ENCODE measurements around the gene ITPK1.

ITPK1 gene

DNA sequence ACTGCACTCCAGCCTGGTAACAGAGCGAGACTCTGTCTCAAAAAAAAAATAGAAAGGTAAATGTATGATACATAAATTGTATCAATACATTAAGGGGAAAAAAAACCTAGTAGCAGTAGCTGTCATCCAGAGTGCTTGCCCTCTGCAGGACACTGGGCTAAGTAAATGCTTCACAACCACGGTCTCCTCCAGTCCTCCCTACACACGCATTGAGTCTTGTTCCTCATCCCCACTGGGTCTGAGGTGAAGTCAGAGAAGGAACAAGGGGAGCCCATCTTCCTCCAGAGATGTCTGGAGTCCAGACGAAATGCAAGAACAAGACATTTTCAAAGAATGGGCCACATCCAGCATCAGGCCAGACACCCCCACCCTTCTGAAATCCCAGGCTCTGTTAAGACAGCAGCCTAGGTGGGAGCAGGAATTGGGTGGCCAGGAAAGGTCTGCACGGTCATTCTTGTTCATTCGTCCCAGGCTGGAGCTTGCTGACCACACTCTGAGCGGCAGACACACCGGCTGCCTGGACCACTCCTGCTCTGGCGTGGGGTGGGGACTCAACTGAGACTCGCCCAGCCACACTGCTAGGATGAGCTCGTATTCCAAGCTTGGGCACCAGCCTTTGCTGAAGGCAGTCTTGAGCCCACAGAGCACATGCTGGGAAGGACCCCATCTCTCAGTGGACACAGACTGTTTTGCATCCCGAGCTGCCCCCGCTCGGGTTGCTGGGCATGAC, 147.3 kb downstream of the ITPK1 start:
- no peak for DNase-seq (ENCODE audit: low spot score)

DNA sequence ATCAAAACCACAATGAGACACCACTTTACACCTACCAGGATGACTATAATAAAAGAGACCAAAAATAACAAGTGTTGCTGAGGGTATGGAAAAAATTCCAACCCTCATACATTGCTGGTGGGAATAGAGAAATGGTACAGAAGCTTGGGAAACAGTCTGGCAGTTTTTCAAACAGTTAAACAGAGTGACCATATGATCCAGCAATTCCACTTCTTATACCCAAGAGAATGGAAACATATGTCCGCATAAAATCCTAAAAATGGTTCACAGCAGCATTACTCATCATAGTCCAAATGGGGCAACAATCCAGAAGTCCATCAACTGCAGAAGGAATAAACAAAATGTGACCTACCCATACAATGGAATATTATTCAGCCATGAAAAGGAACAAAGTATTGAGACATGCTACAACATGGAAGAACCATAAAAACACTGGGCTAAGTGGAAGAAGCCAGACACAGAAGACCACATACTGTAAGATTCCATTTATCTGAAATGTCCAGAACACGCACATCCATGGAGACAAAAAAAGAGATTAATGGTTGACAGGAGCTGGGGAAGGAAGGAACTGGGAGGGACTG, 148.3 kb downstream of the ITPK1 start:
- DNase-seq (ENCODE audit: low spot score) = no peak

GRCh38 chr14:92965281-92965680, 150.4 kb downstream of the ITPK1 start:
- no peak for DNase-seq (ENCODE audit: low spot score)

- no peak for DNase-seq (ENCODE audit: low spot score)
These were observed 151.3 kb downstream of the ITPK1 start for GRCh38 chr14:92964124-92965109.

GRCh38 chr14:92963301-92964123, 152.2 kb downstream of the ITPK1 start:
- no peak for DNase-seq (ENCODE audit: low spot score)

GRCh38 chr14:92962831-92963095, 153.0 kb downstream of the ITPK1 start:
- DNase-seq (ENCODE audit: low spot score) = no peak

DNA sequence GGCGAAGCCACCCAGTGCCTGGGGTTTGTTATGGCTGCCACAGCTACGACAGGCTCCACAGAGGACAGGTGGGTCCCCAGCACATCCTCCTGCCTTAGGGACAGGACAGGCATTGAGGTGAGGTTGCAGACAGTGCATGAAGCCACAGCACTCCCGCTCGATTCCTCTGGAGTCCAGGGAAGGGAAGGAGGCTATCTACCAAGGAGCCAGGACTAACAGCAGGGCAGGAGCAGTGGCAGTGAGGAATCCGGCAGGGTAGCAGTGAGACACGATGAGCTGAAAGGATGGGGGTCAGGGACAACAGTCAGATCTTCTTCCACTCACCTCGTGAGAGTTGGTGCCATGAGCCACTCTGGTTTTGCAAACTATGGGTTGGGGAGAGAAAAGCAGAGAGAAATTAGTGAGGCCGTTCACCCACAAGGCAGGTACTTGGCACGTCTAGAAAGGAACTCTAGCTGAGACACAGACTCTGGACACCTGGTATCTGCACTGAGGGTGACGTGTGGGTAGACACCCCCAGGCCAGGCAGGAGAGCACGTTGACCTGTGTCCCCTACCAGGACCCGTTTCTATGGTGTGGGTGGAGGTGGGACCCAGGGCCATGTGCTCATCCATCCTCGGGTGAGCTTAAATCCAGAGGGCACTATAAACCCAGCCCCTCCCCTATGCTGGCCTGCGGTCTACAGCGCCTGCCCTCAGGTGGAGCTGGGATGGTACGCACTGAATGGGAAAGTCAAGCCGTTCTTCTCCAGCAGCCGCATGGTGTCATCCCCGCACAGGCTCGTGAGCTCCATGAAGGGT, 153.5 kb downstream of the ITPK1 start:
- DNase-seq (ENCODE audit: low spot score) = no peak

DNA sequence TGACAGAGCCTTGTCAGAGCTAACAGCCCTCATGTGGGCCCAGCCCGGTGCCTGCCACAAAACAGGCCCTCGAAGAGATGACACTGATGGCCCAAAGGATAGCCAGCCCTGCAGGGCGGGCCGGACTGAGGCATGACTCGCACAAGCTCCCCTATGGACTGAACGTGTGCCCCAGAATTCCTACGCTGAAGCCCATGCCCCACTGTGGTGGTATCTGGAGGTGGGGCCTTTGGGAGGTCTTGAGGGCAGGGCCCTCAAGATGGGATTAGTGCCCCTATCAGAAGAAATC, 154.2 kb downstream of the ITPK1 start:
- no peak for DNase-seq (ENCODE audit: low spot score)

GRCh38 chr14:92960706-92961566, 154.8 kb downstream of the ITPK1 start:
- DNase-seq (ENCODE audit: low spot score) = no peak

DNA sequence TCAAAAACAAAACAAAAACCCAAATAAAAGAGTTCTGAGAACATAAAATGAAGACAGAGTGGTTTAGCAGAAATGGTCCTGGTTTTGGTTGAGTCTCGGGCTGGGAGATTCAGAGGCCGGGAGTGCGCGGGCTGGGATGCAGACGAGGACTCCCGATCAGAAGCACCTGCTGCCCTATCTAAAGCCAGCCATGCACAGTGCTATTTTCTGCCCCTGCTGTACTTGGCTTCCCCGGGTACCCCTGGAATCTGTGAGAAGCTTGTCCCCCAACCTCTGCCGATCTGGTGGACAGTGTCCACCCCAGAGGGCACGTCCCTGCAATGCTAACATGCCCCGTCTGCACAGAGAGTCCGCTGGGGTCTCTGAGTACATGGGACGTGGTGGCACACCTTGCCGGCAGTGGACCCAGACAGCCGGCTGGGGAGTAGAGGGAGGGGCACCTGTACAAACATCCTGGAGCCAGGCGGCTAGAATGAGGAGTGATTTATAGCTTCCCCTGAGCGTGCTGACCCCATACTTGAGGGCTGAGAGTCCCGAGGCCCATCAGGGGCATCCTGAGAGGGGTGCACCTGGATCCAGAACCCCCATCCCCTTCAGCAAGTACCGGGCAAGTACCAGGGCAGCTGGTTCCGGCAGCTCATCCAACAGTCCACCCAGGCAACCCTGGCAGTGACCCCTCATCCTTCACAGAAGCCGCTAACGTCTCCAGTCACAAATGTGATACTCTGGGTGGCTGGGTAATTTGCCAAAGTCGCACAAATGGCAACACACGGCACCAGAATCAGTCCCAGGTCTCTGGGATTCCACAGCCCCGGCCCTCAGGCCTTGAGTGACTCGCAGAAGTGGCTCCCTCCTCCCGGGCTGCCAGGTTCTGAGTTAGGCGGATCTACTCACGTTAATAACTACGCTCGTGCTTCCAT, 155.7 kb downstream of the ITPK1 start:
- no peak for DNase-seq (ENCODE audit: low spot score)

- DNase-seq (ENCODE audit: low spot score) = peak; percentile 85
These were observed 156.6 kb downstream of the ITPK1 start for GRCh38 chr14:92959189-92959531.

DNA sequence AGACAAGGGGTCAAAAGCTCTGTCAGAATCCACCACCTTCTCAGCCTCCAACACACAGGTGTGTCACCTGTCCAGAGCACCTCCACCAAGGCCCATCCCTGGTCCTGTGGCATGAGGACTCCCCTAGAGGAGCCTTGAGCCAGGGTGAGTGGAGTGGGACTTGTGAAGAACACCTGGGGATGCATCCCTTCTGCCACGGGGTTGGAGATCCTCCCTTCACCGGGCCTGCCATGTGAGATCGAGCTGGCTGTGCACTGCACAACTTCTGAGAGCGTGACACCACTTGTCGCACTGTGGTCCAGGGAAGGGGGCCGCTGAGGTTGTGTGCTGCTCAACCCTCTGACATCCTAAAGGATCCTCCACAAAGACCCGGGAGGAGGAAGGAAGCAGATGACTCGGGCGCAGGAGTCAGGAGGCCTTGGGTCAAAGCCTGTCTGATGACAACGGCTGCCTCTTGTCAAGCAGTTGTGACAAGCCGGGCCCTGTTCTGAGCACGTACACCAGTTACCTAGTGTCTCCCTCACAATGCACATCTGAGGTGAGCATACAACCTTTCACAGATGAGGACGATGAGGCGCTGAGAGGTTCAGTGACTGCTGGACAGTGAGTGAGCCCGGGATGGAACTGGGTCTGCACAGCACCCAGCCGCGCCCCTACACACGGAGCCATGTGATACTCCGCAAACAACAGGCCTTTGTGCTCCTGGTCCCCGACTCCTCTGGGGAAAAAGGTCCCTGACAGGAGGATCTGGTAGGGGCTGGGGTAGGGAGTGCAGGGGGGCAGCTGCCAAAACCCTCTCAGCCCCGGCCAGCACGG, 157.1 kb downstream of the ITPK1 start:
- peak; percentile 91 for DNase-seq (ENCODE audit: low spot score)

GRCh38 chr14:92956961-92957360, 158.8 kb downstream of the ITPK1 start:
- no peak for DNase-seq (ENCODE audit: low spot score)

GRCh38 chr14:92955381-92955780, 160.3 kb downstream of the ITPK1 start:
- no peak for DNase-seq (ENCODE audit: low spot score)

DNA sequence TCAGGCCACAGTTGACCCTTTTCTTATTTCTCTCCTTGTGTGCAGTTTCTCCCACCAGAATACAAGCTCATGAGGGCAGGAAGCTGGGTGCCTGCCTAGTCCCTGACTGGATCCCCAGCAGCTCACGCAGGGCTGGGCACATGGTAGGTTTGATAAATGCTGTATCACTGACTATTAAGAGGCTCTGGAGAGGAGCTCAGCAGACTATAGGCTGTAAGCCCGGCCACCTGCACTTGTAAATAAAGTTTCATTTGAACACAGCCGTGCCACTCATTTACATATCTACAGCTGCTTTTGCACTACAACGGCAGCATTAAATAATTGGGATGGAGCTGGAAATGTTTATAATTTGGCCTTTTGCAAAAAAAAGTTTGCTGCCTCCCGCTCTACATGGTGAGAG, 160.8 kb downstream of the ITPK1 start:
- DNase-seq (ENCODE audit: low spot score) = no peak

DNA sequence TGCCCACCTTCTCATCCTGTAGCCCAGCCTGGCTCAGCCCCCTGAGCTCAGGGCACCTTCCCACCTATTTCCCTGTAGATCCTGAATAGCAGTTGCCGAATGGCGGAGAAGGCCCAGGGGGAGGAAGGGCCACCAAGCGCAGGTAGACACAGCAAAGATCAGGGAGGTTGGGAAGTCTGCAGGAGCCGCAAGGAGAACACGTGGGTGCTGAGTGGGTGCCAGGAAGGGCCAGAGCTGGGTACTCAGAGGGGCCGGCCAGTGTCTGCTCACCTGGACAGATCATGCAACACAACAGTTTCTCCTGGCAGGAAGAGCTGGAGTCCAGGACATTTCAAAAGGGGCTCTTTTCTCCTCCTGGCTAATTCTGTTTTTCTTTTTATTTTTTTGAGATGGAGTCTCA, 162.2 kb downstream of the ITPK1 start:
- DNase-seq (ENCODE audit: low spot score) = no peak

GRCh38 chr14:92952481-92953298, 163.0 kb downstream of the ITPK1 start:
- peak; percentile 57 for DNase-seq (ENCODE audit: low spot score)
